Left forelimb (tissue), 1 donor: Measurements from ENCODE around the gene ZBTB38.
A peak's percentile ranks its signal among the peaks of the same experiment; 100 is the strongest.

Experiments
- DNase-seq: peaks from one replicate; pipeline ENCODE4 v3.0.0-alpha.2; 2018; ENCODE audit warnings: low spot score

ZBTB38 gene

GRCh38 chr3:141368062-141368924 lies at the start of gene ZBTB38:
Gene ZBTB38 (plus strand): TSS chr3:141368504. CDS start chr3:141442389, 73,885 bp downstream.
- DNase-seq = peak; percentile 85

GRCh38 chr3:141320399-141321108 lies 47.8 kb upstream of the ZBTB38 start:
- no peak for DNase-seq

- no peak for DNase-seq
These were observed 47.2 kb upstream of the ZBTB38 start for GRCh38 chr3:141321109-141321497.

- no peak for DNase-seq
These were observed 44.2 kb upstream of the ZBTB38 start for GRCh38 chr3:141323936-141324704.

GRCh38 chr3:141326123-141326522 lies 42.2 kb upstream of the ZBTB38 start:
- no peak for DNase-seq

- no peak for DNase-seq
These were observed 41.7 kb upstream of the ZBTB38 start for GRCh38 chr3:141326626-141327025.

GRCh38 chr3:141328286-141329166 lies 39.8 kb upstream of the ZBTB38 start:
- DNase-seq = no peak

GRCh38 chr3:141330235-141330634 lies 38.1 kb upstream of the ZBTB38 start:
- DNase-seq = no peak

- DNase-seq = no peak
These were observed 37.5 kb upstream of the ZBTB38 start for GRCh38 chr3:141330718-141331376.

GRCh38 chr3:141331377-141332318 lies 36.7 kb upstream of the ZBTB38 start:
- no peak for DNase-seq

- no peak for DNase-seq
These were observed 35.9 kb upstream of the ZBTB38 start for GRCh38 chr3:141332416-141332815.

GRCh38 chr3:141333836-141334626 lies 34.3 kb upstream of the ZBTB38 start:
- DNase-seq = no peak

- DNase-seq = no peak
These were observed 33.6 kb upstream of the ZBTB38 start for GRCh38 chr3:141334627-141335250.

GRCh38 chr3:141335531-141336061 lies 32.7 kb upstream of the ZBTB38 start:
- no peak for DNase-seq

- no peak for DNase-seq
These were observed 31.4 kb upstream of the ZBTB38 start for GRCh38 chr3:141336672-141337522.

- DNase-seq = no peak
These were observed 30.8 kb upstream of the ZBTB38 start for GRCh38 chr3:141337523-141337854.

GRCh38 chr3:141337991-141338390 lies 30.3 kb upstream of the ZBTB38 start:
- no peak for DNase-seq
